ENCODE measurements around the gene SMAD3.
"Not testable (repeated sequence)": the region's sequence is repeated elsewhere in the genome, so short reads cannot be mapped to it uniquely, and the experiment has no call there.

Gene SMAD3

GRCh38 chr15:67065531-67066005 lies at the start of gene SMAD3:
Gene SMAD3, plus strand, starts transcription at chr15:67065602. Its CDS starts 553 bp downstream, at chr15:67066155.
- DNase-seq, result no peak

DNA sequence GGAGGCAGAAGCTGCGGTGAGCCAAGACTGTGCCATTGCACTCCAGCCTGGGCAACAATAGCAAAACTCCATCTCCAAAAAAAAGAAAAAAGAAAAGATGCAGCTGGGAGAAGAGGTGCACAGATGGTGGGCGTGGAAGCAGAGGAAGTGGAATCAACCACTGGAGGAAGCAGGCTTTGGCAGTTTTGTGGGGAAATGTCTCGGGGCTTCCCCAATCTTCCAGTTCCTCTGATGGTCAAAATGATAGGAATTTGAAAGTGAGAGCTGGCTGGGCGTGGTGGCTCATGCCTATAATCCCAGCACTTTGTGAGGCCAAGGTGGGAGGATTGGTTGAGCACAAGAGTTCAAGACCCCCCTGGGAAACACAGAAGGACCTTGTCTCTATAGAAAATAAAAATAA lies 48.1 kb upstream of the SMAD3 start:
- DNase-seq, result no peak

DNA sequence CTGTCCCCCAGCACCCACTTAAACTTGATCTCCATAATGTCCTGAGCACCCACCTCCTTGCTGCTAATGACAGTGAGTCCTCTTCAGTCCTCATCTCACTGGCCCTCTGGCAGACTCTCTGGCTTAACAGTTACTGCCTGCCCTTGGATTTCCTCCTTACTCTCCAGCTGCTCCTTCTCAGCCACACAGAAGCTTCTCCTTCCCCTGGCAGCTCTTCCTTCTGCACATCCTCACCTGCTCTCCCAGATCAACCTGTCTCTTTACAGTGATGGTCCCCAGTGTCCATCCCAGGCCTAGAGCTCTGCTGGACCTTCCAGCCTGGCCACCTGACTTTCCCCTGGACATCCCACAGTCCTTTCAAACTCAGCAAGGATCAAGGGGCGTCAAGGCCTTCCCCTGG lies 47.4 kb upstream of the SMAD3 start:
- no peak for DNase-seq

GRCh38 chr15:67018441-67018840 lies 47.0 kb upstream of the SMAD3 start:
- DNase-seq, result no peak

DNA sequence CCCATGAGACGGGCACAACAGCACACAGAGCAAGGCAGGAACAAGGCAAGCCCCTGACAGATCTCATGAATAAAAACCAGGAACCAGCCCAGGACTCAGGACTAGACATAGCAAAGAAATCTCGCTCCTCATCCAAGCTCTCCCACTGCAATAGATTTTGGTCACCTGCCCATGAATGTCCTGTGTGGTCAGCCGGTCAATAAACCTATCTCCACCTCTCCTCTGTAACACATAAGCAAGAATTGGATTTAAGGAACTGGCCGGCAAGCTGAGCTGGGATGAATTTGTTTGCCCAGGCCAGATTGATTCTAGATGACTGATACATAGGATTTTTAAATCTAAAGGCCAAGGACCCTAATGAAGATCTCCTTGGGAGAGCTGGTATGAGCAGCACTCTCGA lies 46.3 kb upstream of the SMAD3 start:
- no peak for DNase-seq

GRCh38 chr15:67019884-67020520 lies 45.4 kb upstream of the SMAD3 start:
- DNase-seq, result no peak

GRCh38 chr15:67020668-67021067 lies 44.7 kb upstream of the SMAD3 start:
- DNase-seq, result not testable (repeated sequence)

GRCh38 chr15:67021455-67021854 lies 43.9 kb upstream of the SMAD3 start:
- DNase-seq, result no peak

DNA sequence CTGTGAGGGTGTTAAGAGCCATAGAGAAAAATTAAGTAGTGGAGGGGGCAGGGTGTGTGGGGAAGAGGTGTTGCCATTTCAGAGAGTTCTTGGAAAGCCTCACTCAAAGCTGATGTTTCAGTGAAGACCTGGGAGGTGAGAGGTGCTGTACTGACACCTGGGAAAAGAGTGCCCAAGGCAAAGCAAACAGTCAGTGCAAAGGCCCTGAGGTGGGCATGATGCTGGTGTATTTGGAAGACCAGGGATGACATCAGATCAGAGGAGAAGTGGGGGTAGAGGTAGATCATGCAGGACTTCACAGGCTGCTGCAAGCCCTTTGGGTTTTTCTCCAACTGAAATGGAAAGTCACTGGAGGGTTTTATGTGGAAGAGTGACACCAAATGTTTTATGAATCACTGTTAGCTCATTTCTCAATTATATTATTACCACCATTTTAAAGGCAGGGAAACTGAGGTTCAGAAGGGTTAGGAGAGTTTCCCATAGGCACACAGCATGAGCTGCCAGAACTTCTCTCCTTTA lies 42.8 kb upstream of the SMAD3 start:
- no peak for DNase-seq

GRCh38 chr15:67023517-67024313 lies 41.7 kb upstream of the SMAD3 start:
- no peak for DNase-seq

DNA sequence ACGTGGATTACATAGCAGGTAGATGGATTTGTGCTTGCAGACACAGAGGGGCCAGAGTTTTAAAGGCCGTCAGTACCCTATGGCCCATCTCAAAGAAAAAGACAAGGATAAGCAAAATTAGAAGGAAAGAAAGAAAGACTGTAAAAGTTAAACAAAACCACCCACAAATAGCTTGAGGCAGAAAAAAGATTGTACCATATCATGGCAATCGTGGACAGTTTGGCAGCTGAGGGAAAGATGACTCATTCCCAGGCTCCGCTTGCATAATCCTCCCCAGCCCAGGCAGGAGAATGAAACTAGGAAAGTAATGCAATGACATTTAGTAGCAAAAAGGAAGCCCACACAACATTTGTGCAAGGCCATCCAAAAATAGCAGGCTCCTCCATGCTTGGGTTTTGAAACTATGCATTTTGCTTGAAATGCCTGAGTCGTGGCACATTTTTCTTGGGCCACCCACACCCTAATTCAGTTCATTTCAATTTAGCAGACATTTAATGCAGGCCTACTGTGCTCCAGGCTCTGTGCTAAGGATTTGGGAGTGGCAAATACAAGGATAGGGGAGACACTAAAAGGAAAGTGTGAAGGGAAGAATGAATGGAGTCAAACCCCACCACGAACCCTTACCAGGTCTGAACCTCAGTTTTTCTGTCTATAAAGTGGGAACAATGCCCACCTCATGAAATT lies 40.9 kb upstream of the SMAD3 start:
- no peak for DNase-seq

DNA sequence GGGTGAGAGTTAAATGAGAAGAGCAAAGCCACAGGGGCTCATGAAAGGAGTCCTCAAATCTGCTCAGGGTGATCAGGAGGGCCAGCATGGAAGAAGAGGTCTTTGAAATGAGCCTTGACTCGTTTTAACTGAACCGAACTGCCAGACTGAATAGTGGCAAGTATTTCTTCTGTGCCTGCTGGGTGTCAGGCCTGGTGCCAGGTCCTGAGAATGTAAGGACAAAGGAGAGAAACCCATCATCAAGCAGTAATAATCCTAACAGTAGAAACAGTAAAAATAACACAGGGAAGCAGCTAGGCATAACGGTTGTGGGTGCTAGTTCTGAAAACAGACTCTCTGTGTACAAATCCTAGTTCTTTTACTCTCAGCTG lies 40.4 kb upstream of the SMAD3 start:
- DNase-seq, result no peak

DNA sequence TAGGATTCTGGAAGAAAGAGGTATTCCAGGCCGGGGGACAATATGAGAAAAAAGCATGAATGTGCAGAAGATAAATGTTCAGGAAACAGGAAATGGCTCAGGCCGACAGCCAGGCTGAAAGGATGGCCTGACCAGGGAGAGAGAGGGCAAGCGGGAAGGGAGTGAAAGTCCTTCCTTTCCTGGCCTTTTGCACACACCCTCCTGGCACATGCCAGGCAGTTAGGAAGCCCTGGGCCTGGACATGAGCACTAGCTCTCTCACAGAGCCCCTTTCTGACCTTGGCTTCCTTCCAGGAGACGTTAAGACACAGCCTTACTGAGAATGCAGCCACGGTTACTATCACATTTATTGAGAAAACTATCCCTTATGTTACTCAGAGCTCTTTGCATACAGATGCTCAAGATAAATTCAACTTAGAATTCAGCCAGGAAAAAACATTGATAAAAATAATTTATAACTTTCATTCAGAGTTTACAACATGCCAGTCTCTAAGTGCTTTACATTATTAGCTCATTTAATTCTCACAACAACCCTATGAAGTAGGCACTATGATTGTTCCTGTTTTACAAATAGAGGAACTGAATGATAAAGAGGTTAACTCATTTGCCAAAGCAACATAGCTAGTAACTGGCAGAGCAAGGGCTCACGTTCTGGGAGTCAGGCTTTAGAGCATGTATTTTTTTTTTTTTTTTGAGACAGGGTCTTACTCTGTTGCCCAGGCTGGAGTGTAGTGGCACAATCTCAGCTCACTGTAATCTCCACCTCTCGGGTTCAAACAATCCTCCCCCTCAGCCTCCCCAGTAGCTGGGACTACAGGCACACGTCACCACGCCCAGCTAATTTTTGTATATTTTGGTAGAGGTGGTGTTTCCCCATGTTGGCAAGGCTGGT lies 39.4 kb upstream of the SMAD3 start:
- DNase-seq, result no peak

- DNase-seq, result no peak
Observed at GRCh38 chr15:67026610-67026967, 38.8 kb upstream of the SMAD3 start.

DNA sequence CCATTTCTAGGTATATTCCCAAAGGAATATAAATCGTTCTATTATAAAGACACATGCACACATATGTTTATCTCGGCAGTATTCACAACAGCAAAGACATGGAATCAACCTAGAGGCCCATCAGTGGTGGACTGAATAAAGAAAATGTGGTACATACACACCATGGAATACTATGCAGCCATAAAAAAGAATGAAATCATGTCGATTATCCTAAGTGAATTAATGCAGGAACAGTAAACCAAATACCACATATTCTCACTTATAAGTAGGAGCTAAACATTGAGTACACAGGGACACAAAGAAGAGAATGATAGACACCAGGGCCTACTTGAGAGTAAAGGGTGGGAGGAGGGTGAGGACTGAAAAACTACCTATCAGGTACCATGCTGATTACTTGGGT lies 37.0 kb upstream of the SMAD3 start:
- DNase-seq, result not testable (repeated sequence)

DNA sequence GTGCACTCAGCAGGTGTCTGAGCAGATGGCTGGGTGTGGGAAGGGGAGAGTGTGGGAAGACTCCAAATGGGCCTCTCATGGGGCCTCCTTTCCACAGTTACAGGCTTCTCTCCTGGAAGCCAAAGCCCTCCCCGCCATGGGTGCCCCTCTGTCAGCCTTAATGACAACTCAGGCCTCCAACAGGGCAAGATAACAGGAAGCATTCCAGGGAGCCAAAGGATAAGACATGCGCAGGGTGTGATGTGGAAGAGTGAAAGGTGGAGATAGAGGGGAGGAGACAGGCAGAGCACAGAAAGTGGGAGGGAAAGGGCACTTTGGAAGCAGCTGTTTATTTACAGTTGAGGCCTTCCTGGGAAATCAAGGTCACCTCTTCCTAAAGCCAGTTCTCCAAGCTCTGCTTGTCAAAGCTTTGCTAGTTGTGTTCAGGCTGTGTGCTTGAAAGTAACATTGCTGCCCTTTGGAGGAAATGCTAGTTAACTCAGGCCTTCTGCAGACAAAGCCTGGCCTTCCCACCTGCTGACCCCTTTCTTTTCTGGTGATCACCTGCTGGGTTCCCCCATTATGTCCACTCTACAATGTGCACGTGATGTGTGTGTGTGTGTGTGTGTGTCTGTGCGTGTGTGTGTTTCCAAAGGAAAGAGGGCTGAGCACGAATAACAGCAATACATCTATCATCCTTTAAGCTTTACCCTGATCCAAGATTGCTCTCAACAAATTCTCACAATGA lies 35.2 kb upstream of the SMAD3 start:
- DNase-seq, result peak; percentile 48

DNA sequence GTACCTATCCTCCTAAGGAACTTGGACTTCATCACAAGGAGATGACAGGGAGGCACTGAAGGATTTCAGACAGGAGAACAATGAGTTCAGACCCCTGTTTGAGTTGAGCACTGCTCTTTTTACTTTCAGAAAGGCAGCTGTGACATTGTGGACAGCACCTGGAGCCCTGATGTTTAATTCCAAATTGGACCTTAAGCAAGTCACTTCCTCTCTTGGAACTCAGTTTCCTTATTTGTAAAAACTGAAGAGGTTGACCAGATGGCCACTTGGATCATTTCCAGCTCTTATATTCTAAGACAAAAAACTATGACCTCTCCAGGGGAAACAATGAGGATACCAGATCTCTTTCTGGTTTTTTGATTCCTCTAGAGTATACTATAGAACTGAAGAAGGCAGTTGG lies 34.1 kb upstream of the SMAD3 start:
- no peak for DNase-seq

DNA sequence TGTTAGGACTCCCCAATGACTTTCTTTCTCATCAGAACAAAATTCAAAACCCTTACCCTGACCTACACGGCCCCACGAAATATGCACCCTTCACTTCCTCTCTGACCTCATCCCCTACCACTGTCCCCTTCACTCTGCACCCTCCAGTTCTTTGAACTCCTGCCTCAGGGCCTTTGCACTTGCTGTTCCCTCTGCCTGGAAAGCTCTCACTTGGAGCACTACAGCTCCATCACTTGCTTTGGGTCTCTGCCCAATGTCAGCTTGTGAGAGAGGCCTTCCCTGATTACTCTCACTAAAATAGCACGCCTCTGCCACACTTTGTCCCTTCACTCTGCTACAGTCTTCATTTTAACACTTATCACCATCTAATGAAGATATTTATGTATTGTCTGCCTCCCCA lies 32.8 kb upstream of the SMAD3 start:
- DNase-seq, result no peak

- no peak for DNase-seq
Observed at GRCh38 chr15:67033012-67033411, 32.4 kb upstream of the SMAD3 start.

DNA sequence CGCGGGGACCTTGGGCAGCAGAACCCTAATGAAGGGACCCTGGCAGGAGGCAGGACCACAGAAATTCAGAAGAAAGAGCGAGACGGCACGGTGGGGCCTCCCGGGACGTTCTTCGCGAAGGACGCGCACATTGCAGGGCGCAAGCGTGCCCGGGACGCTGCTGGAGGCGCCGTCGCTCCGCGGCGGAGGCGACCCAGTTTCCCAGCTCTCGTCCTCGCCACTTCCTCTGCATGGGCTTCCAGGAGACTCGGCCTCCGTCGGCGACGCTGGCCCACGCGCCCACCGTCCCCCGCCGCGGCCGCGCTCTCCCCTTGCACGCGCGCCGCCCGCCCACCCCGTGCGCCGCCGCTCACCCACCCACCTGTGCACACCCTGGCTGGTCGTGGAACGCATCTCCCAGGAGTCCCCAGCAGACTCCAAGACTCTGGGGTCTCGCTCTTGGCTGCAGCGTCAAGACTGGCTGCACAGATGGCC lies 31.8 kb upstream of the SMAD3 start:
- no peak for DNase-seq

DNA sequence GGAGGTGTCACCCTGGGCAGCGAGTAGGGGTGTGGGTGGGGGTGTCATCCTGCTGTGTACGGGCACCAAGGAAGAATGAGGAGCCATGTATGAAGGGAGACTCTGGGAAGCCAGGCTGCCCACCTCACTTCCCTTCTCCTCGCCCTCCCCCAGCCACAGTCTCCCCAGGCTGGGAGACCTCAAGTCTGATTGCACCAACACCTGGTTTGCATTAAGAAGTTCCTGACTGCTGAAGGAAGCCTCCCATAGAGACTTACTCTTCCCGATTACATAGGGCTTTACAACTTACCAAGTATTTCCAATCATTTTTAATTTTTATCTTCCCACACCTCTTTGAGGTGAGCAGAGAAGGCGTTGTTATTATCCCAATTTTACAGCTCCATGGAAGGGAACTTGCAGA lies 29.5 kb upstream of the SMAD3 start:
- DNase-seq, result no peak

All from DMS153 (cell line).